AG04450 (cell line): ENCODE data around the gene KLHL29. TPM values are rescaled to one million over a fixed set of nuclear protein-coding genes. Genes with fewer than 3 reads are reported as not detected.

Experiments used
- CTCF ChIA-PET: fragments of 300-600, 350-600 bp; formaldehyde crosslinking; extraction: SDS; loops from one replicate; lab custom pipeline; 2022; ENCODE audit warnings: antibody characterized with exemption, inconsistent platforms; lab: Charles Lee
- POLR2A ChIA-PET: fragments of 350-600 bp; formaldehyde crosslinking; extraction: SDS; loops from one replicate; lab custom pipeline; 2021; ENCODE audit warnings: antibody characterized with exemption, inconsistent platforms; lab: Yijun Ruan, JAX
- DNase-seq: peaks from one replicate; pipeline ENCODE4 v3.0.0-alpha.2; 2011; ENCODE audit warnings: low read depth, low spot score
- H3K27ac ChIP-seq: one replicate; pipeline ENCODE4 v1.5.1; 2012; ENCODE audit warnings: low read depth, low read length, control low read depth
- H3K27me3 ChIP-seq: one replicate; pipeline ENCODE4 v1.6.0; 2012; ENCODE audit warnings: low read length; ENCODE audit not compliant: control insufficient read depth, insufficient read depth
- H3K4me3 ChIP-seq: 2 replicates; pipeline ENCODE4 v1.5.1; 2011; ENCODE audit warnings: mild to moderate bottlenecking, low read depth, low read length, control low read depth
- H3K9me3 ChIP-seq: 2 replicates; pipeline ENCODE4 v1.5.1; 2012; ENCODE audit warnings: low read length; ENCODE audit not compliant: control insufficient read depth, insufficient read depth
- CTCF ChIP-seq: IDR thresholded peaks from 2 replicates; pipeline ENCODE4 v1.5.1; 2011; ENCODE audit warnings: low read depth, low read length, control low read depth, inconsistent platforms
- polyA plus RNA-seq: library from polyadenylated mRNA; depleted of rRNA; stranded (reverse); fragments of >200 nt; gene quantifications from 2 replicates; pipeline ENCODE4 v1.2.3, GENCODE V29; 2011

Gene KLHL29
- polyA plus RNA-seq, 1 experiment: 3.6 TPM

- Histone ChIP-seq H3K27ac (no peak overlapping the region), H3K27me3 (no peaks in the 10 kb centered on the region), H3K4me3 (no peak overlapping the region), H3K9me3 (no peaks in the 10 kb centered on the region)
- DNase-seq: no peak
- ChIA-PET CTCF (interaction anchor here (0.8 kb wide), 1 partner anchor 32 kb away, joined by 3 read pairs; no protein-coding TSS in a partner anchor), POLR2A (interaction anchor here (0.6 kb wide), 1 partner anchor 50 kb away, joined by 5 read pairs; no protein-coding TSS in a partner anchor)
- no peak for TF ChIP-seq CTCF
These were observed 44.1 kb downstream of the KLHL29 start for GRCh38 chr2:23429036-23429435.

- TF ChIP-seq CTCF: no peak
- H3K9me3 ChIP-seq: no peaks in the 10 kb centered on the region
- peak overlapping the region; percentile 91 for H3K27ac ChIP-seq
- ChIA-PET POLR2A (interaction anchor here (1.7 kb wide), 2 partner anchors 12 to 19 kb away, joined by 5 to 9 read pairs; no protein-coding TSS in a partner anchor), CTCF (no interaction called here)
- peak; percentile 91 for DNase-seq
- H3K27me3 ChIP-seq: no peaks in the 10 kb centered on the region
- H3K4me3 ChIP-seq: no peak overlapping the region
These were observed 45.3 kb downstream of the KLHL29 start for GRCh38 chr2:23430263-23430662.

GRCh38 chr2:23432531-23432930, 47.6 kb downstream of the KLHL29 start:
- POLR2A ChIA-PET: no interaction called here
- H3K27me3 ChIP-seq: no peaks in the 10 kb centered on the region
- no peaks in the 10 kb centered on the region for H3K9me3 ChIP-seq
- H3K4me3 ChIP-seq: no peak overlapping the region
- no peak for DNase-seq
- TF ChIP-seq CTCF: no peak
- no peak overlapping the region for H3K27ac ChIP-seq
- CTCF ChIA-PET: no interaction called here

- Histone ChIP-seq H3K9me3 (no peaks in the 10 kb centered on the region), H3K27me3 (no peaks in the 10 kb centered on the region), H3K4me3 (no peak overlapping the region), H3K27ac (no peak overlapping the region)
- no peak for TF ChIP-seq CTCF
- no peak for DNase-seq
- CTCF ChIA-PET: no interaction called here
- POLR2A ChIA-PET: no interaction called here
These were observed 48.3 kb downstream of the KLHL29 start for GRCh38 chr2:23433282-23433681.

- ChIA-PET POLR2A (interaction anchor here (1.2 kb wide), 1 partner anchor 16 kb away, joined by 3 read pairs; no protein-coding TSS in a partner anchor), CTCF (no interaction called here)
- Histone ChIP-seq H3K27ac (peak overlapping the region; percentile 83), H3K9me3 (no peaks in the 10 kb centered on the region), H3K4me3 (no peak overlapping the region), H3K27me3 (no peaks in the 10 kb centered on the region)
- peak; percentile 73 for DNase-seq
- no peak for TF ChIP-seq CTCF
These were observed 49.7 kb downstream of the KLHL29 start for GRCh38 chr2:23434721-23435121.
